ENCODE data around the gene CEACAM5.
A peak's percentile ranks its signal among the peaks of the same experiment; 100 is the strongest.
"Not testable (repeated sequence)": the region's sequence is repeated elsewhere in the genome, so short reads cannot be mapped to it uniquely, and the experiment has no call there.

Gene CEACAM5

GRCh38 chr19:41699968-41700323, 8.5 kb upstream of the CEACAM5 start:
- intact Hi-C loops (cut with DNase I), result no loop called here
- peak in 1 of 10 donors; percentile 14 for DNase-seq

GRCh38 chr19:41700381-41701195, 7.8 kb upstream of the CEACAM5 start:
- intact Hi-C loops (cut with DNase I), result no loop called here
- DNase-seq, result peak in 1 of 10 donors; percentile 43

GRCh38 chr19:41701401-41702075, 6.9 kb upstream of the CEACAM5 start:
- intact Hi-C loops (cut with DNase I), result no loop called here
- DNase-seq, result peak in 1 of 10 donors; percentile 60

- peak in 1 of 10 donors; percentile 17 for DNase-seq
- intact Hi-C loops (cut with DNase I), result no loop called here
Measured at GRCh38 chr19:41702171-41702651, 6.2 kb upstream of the CEACAM5 start.

GRCh38 chr19:41703602-41704293, 4.7 kb upstream of the CEACAM5 start:
- DNase-seq, result peak in 1 of 10 donors; percentile 66
- intact Hi-C loops (cut with DNase I), result no loop called here

GRCh38 chr19:41705393-41706174, 2.8 kb upstream of the CEACAM5 start:
- peak in 1 of 10 donors; percentile 70 for DNase-seq
- intact Hi-C loops (cut with DNase I), result no loop called here

GRCh38 chr19:41706741-41707501, 1.5 kb upstream of the CEACAM5 start:
- peak in 3 of 10 donors; percentile 15 to 81 (median 70) for DNase-seq
- intact Hi-C loops (cut with DNase I), result no loop called here

GRCh38 chr19:41707502-41707812, 969 bp upstream of the CEACAM5 start:
- intact Hi-C loops (cut with DNase I), result no loop called here
- DNase-seq, result no peak

- peak in 1 of 10 donors; percentile 66 for DNase-seq
- intact Hi-C loops (cut with DNase I), result no loop called here
Measured at GRCh38 chr19:41707871-41708371, 505 bp upstream of the CEACAM5 start.

- intact Hi-C loops (cut with DNase I), result not testable (repeated sequence)
- DNase-seq, result peak in 1 of 10 donors; percentile 30
Measured at GRCh38 chr19:41709516-41709915, 1.1 kb downstream of the CEACAM5 start.

- peak in 1 of 10 donors; percentile 62 for DNase-seq
- intact Hi-C loops (cut with DNase I), result no loop called here
Measured at GRCh38 chr19:41709951-41710645, 1.7 kb downstream of the CEACAM5 start.

GRCh38 chr19:41711376-41712261, 3.2 kb downstream of the CEACAM5 start:
- DNase-seq, result peak in 1 of 10 donors; percentile 31
- intact Hi-C loops (cut with DNase I), result no loop called here

GRCh38 chr19:41714598-41714997, 6.2 kb downstream of the CEACAM5 start:
- intact Hi-C loops (cut with DNase I), result no loop called here
- peak in 1 of 10 donors; percentile 49 for DNase-seq

GRCh38 chr19:41718761-41719160, 10.3 kb downstream of the CEACAM5 start:
- peak in 1 of 10 donors; percentile 24 for DNase-seq
- intact Hi-C loops (cut with DNase I), result no loop called here

- peak in 1 of 10 donors; percentile 36 for DNase-seq
- intact Hi-C loops (cut with DNase I), result no loop called here
Measured at GRCh38 chr19:41720103-41720502, 11.7 kb downstream of the CEACAM5 start.

- intact Hi-C loops (cut with DNase I), result no loop called here
- peak in 1 of 10 donors; percentile 5 for DNase-seq
Measured at GRCh38 chr19:41726493-41726892, 18.1 kb downstream of the CEACAM5 start.

GRCh38 chr19:41734156-41734555, 25.7 kb downstream of the CEACAM5 start:
- DNase-seq, result no peak
- intact Hi-C loops (cut with DNase I), result no loop called here

GRCh38 chr19:41734585-41734984, 26.2 kb downstream of the CEACAM5 start:
- DNase-seq, result no peak
- intact Hi-C loops (cut with DNase I), result no loop called here

All from posterior cingulate gyrus (tissue), 11 donors.